Measurements from ENCODE around the gene MAGEB6B.
"Not testable (repeated sequence)": the region's sequence is repeated elsewhere in the genome, so short reads cannot be mapped to it uniquely, and the experiment has no call there.

MAGEB6B gene

GRCh38 chrX:26160301-26160700, at the start of gene MAGEB6B:
Gene MAGEB6B, plus strand, starts transcription at chrX:26160601. Its CDS starts 0 bp downstream, at chrX:26160601.
- no peak for DNase-seq (ENCODE audit: low spot score)

- no peak for DNase-seq (ENCODE audit: low spot score)
Observed at GRCh38 chrX:26138274-26138673, 22.1 kb upstream of the MAGEB6B start, which contains the start of gene MAGEB18. Gene MAGEB18, plus strand, starts transcription at chrX:26138343. Its CDS starts 643 bp downstream, at chrX:26138986.

- no peak for DNase-seq (ENCODE audit: low spot score)
Observed at GRCh38 chrX:26146024-26146423, 14.4 kb upstream of the MAGEB6B start.

GRCh38 chrX:26192204-26192603, 31.8 kb downstream of the MAGEB6B start, which contains the start of gene MAGEB6:
Gene MAGEB6, plus strand, starts transcription at chrX:26192440. Its CDS starts 1,407 bp downstream, at chrX:26193847.
- no peak for DNase-seq (ENCODE audit: low spot score)

GRCh38 chrX:26203561-26203960, 43.2 kb downstream of the MAGEB6B start:
- DNase-seq (ENCODE audit: low spot score) = no peak

GRCh38 chrX:26204717-26205116, 44.3 kb downstream of the MAGEB6B start:
- not testable (repeated sequence) for DNase-seq (ENCODE audit: low spot score)

- no peak for DNase-seq (ENCODE audit: low spot score)
Observed at GRCh38 chrX:26208012-26208411, 47.6 kb downstream of the MAGEB6B start.
